HuH-7.5 (cell line): ENCODE measurements around the gene PTPRJ.

ENCODE experiments used
- DNase-seq: peaks from one replicate; pipeline ENCODE4 v3.0.0; 2011; ENCODE audit warnings: low spot score

PTPRJ gene

GRCh38 chr11:48093795-48094642 is 113.7 kb downstream of the PTPRJ start:
- DNase-seq: peak; percentile 40

GRCh38 chr11:48094643-48095339 is 114.4 kb downstream of the PTPRJ start:
- DNase-seq: no peak

DNA sequence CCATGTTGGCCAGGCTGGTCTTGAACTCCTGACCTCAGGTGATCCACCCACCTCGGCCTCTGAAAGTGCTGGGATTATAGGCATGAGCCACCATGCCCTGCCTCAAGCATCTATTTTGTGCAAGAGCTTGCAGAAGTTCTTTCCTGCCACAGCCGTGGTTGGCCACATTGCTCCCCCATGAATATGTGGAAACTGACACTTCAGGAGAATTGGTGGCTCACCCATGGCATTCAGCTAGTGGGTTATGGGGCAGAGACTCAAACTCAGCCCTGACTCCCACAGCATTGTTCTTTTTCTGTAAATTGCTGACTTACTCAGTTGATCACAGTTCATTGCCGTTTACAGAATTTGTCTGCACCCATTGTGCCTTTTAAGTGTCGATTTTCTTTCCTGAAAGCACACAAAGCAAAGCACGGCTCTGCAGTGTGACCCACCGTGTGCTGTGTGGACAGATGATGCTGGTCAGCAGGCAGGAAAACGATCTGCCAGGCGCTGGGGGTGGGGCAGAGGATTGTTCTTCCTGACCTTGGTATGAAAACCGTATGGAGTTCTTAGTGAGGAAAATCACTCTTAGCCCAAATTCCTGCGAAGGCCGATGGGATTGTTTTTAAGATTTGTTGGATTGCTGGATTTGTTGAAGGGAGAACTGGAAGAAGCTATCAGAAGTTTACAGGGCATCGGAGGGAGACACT is 115.6 kb downstream of the PTPRJ start:
- DNase-seq: no peak

DNA sequence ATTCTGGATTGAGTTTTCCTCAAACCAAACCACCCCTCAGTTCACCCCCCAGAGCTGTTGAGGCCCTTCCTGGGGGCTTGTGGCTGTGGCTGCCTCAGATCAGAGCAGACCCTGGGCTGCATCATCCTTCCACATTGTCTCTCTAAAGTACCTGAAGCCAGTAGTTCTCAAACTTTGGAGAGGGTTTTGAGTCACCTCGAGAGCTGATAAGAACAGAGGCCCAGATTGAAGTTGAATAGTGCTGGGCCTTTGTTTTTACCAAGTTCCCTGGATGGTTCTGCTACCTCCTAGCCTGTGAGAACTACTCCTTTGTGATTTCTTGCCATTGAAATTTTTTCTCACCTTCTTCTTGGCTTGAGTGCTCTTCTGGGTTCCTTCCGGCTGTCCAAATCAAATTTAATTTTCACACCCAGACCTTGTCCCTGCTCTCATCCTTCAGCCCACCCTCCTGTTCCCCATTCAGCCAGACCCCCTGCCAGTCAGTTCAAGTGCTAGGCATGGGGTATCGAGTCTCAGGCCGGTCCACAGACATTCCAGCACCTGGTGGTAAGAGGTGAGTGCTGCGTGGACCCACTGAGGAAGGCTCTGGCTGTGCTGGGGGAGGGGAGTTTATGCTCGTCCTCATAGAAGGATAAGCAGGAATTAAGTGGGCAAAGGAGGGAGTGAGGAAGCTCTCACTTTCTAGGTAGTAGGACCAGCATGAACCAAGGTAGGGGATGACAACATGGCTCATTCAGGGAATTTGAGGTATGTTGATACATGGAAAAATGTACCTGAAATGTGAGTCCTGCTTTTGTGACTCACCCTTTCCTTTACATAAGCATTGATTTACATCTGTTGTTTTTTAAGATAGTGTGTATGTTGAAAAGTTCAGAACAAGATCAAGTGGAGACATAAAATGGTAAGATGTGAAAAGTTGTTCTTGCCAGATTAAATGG is 116.5 kb downstream of the PTPRJ start:
- no peak for DNase-seq

DNA sequence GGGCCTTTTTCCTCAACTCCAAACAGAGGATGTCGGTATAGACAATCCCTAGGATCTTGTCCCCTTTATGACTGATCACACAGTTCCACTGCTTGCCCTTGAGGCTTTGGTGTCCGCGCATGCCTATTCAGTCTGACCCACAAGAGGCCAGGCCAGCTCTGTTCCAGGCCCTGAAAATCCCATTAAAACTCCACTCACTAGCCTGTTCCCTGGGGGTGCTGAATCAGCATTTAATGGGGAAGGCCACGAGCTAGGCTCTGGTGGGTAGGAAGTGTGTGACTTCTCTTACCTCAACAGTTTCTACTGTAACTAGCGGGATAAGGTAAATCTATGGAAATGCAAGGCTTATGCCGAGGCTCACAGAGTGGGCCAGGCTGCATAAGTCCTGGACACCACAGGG is 117.7 kb downstream of the PTPRJ start:
- DNase-seq: no peak

DNA sequence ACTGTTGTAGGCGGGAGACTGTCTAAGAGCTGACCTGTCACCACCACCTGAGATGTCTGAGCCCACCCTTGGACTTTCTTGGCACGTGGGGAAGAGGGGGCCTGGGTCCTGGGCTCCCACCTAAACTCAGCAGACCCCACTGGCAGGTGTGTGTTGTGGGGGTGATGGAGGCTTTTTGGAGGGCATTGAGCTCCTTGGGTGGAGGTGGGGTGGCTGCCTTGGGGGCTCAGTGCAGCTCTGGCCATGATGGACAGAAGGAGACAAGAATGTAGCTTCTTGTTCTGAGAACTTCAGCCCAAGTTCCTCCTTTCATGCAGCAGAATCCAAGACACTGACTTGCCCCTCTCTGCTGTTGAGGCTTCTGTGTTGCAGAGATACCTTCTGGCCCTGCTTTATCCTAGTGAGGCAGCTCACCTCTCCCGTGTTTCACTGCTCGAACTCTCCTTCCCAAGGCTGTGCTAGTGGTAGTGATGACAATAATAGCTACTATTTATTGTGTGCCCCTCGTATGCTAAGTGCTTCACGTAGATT is 119.6 kb downstream of the PTPRJ start:
- DNase-seq: no peak

- no peak for DNase-seq
Observed at GRCh38 chr11:48101044-48101733, 120.8 kb downstream of the PTPRJ start.

GRCh38 chr11:48101958-48102357 is 121.6 kb downstream of the PTPRJ start:
- no peak for DNase-seq

DNA sequence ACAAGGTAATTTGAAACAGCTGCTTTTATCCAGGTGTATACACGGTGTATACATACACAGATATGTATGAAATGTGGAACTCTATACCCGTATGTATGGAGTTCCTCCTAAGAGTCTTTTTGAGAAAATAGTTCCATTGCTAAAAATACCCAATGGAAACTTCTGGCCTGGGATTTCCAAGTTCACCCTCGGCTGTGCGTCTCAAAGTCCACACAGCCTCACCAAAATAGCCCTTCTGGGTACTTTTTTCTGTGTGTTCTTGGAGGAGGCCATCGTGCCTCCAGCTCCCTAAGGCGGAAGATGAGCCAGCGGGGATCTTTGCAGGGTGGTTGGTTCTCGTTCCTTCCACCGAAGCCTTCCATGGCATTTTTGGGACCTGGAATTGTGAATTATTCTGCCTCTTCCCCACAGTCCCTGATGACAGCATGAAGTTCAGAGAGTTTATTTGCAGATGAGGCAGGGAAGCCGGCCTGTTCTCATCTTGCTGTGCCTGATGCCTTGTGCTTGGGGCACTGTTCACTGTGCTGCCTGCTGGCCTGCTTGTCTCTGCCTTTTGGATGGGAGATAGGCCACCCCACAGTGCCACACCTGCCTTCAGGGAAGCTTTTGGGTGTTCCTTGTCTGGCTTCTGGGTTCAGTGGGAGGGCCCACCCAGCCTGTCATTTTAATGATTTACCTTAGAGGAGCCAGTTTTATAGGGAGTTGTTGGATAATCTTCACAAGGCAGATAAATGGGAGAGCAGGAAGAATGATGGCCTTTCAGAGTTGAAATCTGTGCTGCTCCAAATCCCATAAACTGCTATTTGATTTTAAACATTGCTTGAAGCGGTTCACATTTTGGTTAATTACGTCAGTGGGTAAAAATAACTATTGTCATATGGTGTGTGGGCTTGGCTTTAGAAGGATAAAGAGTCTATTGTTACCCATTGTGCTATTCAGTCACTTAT is 123.5 kb downstream of the PTPRJ start:
- no peak for DNase-seq

GRCh38 chr11:48104568-48104924 is 124.2 kb downstream of the PTPRJ start:
- DNase-seq: no peak

GRCh38 chr11:48105096-48105990 is 125.0 kb downstream of the PTPRJ start:
- DNase-seq: no peak

DNA sequence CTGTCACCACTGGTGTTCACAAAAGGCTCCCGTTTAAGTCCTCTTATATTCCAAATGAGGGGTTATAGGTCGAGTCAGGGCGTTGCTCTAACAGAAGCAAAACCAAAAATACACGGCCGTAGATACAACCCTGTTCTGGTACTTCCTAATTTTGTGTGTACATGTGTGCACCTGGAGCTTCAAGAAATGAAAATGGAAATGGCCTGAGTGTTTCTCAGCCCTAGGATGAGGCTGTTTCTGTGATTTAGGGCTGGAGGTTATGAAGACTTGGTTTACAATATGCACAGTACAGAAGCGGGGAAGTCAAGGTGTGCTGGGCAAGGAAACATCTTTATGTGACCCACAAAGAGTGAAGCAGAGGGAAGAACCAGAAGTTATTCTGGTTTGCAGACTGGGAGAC is 125.8 kb downstream of the PTPRJ start:
- DNase-seq: no peak

DNA sequence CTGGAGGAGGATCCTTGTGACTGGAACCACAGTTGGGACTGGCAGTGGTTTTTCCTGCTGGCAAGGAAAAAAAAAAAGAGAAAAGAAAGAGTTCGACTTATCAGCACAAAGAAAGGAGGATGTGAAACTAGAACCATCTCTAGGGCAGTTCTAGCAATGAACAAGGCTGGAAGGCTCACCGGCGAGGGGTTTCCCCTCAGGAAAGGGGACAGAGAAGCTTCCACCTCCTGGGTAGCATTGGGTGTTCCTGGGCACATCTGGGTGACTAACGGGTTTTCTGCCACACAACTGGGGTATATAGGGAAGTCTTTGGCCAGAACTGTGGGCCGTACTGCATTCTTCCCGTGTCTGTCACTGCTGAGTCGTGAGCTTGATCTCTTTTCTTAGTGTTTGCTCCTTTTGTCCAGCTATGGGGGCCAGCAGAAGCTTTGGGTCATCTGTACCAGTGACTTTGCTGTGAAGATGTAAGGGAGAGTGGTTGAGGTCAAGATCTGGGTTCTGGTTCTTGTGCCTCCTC is 126.9 kb downstream of the PTPRJ start:
- DNase-seq: no peak

- no peak for DNase-seq
Observed at GRCh38 chr11:48108231-48109045, 128.1 kb downstream of the PTPRJ start.

GRCh38 chr11:48109046-48109666 is 128.8 kb downstream of the PTPRJ start:
- no peak for DNase-seq

- DNase-seq: no peak
Observed at GRCh38 chr11:48110509-48110766, 130.1 kb downstream of the PTPRJ start.

- no peak for DNase-seq
Observed at GRCh38 chr11:48111891-48112290, 131.5 kb downstream of the PTPRJ start.

- no peak for DNase-seq
Observed at GRCh38 chr11:48114740-48115139, 134.4 kb downstream of the PTPRJ start.
